GM10847 (cell line): Measurements from ENCODE around the gene USP32.

Experiments
- POLR2A ChIP-seq: IDR thresholded peaks from 2 replicates; pipeline ENCODE4 v1.6.1; 2011; ENCODE audit not compliant: insufficient read length; ENCODE audit errors: extremely low read depth

The USP32 gene

DNA sequence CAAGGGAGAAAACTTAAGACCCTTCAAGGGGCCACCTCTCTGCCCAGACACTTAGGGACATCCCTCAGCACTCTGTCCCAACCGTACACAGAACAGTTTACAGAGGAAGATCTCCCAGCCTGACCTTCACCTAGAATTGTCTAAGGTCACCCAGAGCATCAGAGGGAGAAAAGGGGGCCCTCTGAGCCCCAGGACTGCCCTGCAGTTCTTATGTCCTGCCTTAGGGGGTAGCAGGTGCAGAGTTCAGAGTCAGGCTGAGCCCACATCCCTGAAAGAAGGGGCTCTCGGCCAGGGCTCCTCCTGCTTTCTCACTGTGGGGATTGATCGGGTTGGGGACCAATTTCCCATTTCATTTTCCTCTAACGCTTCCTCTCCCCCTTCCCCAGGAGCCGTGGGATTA is 226.7 kb downstream of the USP32 start:
- TF ChIP-seq POLR2A, result no peak

DNA sequence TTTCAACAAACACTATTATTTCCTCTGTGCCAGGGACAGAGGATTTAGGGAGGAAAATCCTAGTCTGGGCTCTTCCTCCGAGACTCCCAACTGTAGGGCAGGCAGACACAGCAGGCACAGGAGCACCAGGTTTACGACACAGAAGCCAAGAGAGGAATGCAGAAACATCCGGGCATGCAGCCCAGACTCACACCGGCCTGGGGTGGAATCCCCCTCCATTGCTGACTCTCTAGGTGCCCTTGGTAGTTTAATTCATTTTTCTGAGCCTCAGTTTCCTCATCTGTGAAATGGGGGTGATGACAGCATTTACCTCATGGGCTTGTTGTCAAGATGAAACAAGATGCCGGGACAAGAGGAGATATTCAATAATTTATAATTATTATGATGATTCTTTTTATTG is 227.2 kb downstream of the USP32 start:
- TF ChIP-seq POLR2A, result no peak

DNA sequence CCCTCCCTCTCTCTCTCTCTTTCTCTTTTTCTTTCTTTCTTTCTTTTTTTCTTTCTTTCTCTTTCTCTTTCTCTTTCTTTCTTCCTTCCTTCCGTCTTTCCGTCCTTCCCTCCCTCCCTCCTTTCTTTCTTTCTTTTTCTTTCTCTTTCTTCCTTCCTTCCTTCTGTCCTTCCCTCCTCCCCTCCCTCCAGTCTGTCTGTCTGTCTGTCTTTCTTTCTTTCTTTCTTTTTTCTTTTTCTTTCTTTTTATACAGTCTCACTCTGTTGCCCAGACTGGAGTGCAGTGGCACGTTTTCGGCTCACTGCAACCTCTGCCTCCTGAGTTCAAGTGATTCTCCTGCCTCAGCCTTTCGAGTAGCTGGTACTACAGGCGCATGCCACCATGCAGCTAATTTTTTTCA is 227.8 kb downstream of the USP32 start:
- no peak for TF ChIP-seq POLR2A

DNA sequence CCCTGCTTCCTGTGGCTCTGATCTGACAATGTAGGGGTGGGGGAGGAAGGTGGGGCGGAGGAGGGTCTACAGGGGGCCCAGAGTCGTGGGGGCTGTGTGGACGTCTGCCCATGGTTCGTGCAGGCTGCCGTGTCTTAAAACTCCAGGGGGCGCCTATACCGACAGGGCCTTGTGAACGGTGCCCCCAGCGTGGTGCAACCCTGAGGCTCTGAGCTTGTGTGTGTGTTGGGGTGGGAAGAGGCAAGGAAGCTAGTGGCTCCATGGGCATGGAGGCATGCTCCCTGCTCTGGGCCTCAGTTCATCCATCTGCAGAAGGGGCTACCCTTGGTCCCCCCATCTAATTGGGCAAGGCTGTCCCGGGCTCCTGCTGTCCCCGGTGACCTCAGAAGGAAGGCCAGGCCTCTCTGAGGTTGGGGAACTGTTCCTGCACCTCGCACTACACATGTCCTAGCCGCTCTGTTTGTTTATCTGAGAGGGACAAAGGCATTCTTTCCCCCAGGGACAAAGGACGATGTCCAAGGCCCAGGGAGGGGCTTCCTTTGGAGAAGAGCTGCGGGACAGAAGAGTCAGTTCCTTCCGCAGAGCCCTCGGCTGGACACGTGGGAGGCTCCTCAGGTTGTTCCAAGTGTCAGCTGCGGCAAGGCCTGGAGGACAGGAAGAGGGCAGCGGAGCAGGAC is 228.7 kb downstream of the USP32 start:
- TF ChIP-seq POLR2A, result no peak

DNA sequence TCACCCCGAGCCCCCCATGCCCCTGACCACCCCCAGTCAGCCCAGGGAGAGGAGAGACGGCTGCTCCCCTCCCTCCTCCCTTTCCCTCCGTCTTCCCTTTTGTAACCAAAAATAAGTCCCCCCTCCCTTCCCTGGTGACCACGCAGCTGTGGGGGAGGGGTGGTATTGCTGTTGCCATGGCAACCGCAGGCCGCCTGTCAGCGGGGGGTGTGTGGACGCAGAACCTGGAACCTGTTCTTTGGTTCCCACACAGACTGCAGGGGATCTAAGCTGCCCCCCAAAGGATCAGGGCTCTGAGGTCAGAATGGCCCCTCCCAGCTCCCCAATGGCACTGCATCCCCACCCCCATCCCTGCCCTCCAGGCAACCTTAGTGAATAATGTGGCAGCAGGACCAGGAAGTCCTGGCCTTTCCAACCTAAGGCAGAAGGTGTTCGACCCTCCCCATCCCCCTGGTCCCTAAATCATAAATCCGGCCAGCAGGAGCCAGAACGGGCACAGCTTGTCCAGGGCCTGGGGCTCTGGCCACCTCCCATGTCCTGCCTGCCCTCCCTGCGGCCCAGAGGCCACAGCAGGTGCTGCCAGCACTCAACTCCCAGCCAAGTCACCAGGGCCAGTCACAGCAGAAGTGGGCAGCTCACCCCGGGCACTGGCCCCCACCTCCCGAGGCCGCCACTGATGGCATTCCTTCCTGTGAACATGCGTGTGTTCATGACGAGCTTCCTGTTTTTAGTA is 230.2 kb downstream of the USP32 start:
- TF ChIP-seq POLR2A, result no peak

DNA sequence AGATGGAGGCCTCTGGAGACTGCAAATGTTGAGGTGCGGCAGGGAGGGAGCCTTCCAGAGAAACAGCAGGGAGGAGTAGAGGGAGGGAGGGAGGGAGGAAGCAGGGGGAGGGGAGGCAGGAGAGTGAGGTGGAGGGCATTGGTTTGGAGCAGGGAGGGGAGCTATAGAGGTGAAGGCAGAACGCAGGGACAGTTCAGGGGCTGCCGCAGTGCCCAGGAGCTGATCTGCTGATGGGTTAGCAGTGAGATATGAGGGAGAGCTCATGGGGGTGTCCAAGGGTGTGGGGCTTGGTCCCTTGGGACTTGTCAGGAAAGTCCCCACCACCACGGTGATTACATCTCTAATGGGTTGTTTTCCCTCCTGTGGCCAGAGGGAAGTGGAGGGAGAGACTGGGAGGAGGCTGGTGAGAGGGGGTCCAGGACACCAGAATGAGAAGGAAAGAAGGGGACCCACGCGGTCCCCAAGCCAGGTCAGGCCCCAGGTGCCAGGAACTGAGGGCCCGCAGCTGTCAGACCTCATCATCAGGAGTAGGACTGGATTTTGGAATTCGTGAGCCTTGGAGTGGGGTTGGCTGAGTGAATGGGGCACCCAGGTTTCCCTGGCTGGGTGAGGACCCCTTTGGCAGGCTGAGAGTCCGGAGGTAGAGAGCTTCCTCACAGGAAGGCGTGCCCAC is 231.0 kb downstream of the USP32 start:
- no peak for TF ChIP-seq POLR2A

DNA sequence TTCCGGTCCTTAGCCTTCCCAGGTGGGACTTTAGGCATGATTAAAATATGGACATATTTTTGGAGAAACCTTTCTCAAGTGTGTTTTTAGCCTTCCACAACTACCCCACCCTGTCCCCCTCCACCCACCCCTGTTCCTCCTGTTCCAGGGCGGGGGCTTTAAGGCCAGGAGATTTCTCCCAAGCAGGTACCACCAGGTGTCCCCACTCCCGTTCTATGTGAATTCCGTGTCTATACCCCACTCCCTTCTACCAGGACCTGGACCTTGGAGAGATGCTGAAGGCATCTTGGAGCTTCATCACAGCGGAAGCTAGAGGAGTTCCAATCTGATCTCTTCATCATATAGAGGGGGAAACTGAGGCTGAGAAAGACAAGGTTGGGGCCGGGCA is 232.5 kb downstream of the USP32 start:
- no peak for TF ChIP-seq POLR2A

DNA sequence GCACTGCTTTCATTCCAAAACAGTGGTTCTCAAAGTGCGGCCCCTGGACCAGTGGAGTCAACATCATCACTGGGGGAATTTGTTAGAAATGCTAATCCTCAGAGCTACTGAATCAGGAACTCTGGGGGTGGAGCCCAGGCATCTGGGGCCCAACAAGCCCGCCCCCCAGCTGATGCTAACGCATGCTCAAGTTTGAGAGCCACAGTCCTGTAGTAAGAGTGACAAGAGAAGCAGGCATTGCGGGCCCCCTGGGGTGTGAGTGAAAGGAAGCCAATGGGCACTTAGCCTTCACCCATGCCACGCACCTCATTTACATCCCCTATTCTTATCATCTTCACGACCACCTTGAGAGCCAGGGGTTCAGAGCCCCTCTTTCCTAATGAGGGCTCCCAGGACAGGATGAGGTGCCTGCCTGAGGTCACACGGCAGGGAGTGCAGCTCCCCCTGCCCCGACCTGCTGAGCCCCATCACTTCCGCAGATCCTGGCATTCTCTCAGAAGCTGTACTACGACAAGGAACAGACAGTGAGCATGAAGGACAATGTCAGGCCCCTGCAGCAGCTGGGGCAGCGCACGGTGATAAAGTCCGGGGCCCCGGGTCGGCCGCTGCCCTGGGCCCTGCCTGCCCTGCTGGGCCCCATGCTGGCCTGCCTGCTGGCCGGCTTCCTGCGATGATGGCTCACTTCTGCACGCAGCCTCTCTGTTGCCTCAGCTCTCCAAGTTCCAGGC is 233.0 kb downstream of the USP32 start:
- TF ChIP-seq POLR2A, result no peak

DNA sequence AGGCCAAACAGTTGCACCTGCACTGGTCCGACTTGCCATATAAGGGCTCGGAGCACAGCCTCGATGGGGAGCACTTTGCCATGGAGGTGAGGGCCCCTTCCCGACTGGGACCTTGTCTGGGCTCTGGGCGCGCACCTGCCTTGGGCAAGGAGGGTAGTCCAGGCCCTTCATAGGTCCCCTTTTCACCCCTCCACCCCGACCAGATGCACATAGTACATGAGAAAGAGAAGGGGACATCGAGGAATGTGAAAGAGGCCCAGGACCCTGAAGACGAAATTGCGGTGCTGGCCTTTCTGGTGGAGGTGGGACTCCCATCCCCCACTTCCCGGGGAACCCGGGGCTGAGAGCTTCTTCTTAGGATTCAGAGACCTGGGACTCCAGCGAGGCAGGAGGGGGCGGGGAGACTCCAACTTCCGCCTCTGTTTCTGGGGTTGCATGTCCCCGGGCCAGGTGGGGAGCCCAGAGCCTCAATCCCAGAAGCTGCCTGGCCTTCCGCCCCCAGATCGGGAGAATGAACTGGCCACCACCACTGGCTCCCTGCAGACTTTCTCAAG is 234.4 kb downstream of the USP32 start:
- TF ChIP-seq POLR2A, result no peak

DNA sequence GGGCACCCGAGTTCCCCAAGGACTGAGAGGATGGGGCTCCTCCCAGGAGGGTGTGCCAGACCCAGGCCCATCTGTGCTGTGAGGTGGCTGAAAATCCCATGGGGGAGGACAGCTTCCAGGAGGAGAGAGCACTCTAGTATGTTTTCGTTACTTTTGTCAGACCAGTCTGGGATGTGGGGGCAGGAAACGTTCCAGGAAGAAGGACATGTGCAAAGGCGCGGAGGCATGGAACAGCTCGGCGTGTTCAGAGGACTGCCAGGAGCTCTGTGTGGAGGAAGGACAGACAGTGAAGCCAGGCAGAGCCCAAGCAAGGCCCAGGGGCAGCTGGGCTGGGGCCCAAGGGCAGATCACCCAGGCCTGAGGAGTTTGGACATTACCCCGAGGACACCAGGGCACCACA is 235.2 kb downstream of the USP32 start:
- no peak for TF ChIP-seq POLR2A

DNA sequence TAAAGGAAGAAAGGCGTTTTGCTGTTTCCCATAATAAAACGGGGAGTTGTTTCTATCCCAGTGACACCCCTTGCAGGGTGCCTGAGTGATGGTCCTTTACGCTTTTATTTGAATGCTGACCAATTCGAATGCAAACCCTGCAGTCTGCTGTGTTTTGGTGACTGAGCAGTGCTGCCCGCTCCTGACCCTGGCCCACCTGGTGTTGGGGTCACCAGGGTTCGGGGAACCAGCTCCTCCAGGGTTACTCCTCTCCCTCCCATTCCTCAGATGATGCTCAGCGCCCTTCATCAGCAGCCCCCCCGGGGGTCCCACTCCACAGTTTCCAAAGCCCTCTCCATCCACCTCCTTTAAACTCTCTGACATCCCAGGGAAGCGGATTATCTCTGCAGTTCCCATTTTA is 236.1 kb downstream of the USP32 start:
- TF ChIP-seq POLR2A, result no peak

DNA sequence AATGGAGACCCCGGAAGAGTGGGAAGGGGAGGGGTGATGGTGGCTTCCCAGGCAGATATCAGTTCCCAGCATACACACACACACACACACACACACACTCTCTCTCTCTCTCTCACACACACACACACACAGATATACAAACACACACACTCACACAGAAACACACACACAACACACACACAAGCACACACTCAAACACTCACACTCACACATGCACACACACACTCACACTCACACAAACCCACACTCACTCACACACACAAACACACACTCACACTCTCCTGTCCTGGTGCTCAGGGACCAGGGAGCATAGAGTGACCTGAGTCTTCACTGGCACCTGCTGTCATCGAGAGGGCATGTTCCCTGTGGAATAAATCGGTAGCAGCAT is 236.5 kb downstream of the USP32 start:
- TF ChIP-seq POLR2A, result no peak

DNA sequence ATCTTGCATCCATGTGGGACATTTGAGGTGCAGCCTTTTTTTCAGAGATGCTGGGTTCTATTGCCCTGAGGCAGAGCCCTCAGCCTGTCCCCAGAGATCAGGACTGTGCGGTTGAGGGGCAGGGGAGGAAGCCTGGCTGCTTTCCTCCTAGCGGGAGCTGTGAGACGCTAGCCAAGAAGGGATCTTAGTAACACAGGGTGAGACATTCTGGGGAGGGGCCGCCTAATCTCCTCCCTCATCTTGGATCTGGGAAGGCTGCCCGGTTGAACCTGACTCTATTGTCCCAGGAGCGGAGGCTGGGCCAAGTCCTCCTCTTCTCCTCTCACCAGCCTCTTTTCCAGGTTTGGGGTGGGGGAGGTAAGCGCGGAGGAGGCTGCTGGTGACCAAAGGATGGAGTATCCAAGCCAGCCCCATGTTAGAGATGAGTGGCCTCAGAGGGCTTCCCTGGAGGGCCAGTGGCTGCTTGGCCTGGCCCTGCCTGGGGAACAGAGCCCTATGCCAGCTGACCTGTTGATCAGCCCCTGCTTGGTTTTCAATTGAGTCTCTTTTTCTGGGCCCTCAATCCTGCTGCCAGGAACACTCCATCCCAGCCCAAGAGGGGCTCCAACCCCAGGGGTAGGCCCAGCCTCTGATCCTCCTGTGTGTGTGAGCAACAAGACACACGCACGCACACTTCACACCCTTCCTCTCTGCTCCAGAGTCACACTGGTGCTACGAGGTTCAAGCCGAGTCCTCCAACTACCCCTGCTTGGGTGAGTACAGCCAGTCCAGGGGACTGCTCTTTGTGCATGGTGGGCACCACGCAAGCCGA is 237.1 kb downstream of the USP32 start:
- TF ChIP-seq POLR2A, result no peak

DNA sequence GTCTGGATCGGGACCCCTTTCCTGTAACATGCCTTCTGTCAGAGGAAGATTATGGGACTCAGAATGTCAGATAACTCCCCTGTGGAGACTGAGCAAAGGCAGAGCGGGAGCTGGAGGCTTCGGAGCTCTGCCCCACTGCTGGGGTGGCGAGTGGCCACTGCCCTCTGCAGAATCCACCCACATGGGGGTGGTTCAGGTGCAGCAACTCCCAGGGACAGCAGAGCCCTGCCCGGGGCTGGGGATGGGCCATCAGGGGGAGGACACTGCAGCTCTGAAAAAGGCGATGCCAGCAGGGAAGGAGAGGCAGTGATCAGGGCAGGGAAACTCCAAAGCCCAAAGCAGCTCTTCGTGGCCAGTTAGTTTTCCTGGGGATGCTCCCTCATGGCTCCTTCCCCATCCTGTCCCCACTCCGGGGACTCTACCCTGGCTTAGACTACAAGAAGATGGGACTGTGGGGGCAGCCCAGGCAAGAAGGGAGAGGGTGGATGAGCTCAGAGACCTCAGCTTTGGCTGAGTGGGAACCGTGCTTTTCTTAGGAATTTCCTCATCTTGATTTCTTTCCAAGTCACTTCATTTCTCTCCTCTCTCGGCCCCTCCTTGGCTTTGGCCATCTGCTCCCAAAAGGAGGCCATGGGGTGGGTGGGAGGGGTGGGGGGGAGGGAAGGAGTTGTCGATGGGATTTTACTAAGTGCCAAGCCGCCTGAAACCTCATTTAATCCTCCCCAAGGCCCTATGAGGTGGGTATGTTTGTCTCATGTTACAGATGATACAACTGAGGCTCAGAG is 238.1 kb downstream of the USP32 start:
- TF ChIP-seq POLR2A, result no peak
